GM12878 (cell line): ENCODE results near the gene ELL. TPM values are rescaled to one million over a fixed set of nuclear protein-coding genes. Genes with fewer than 3 reads are reported as not detected.

ENCODE experiments used
- ATAC-seq: fragments of 200-7000 bp; cut with Tn5 transposase; 3 replicates; pipeline ENCODE4 v1.9.1; 2020; ENCODE audit warnings: mild to moderate bottlenecking, moderate library complexity
- BruUV-seq: library from RNA; stranded (reverse); fragments of 400-500 nt; replicated peaks from 2 replicates; lab custom pipeline; 2021; lab: Mats Ljungman, UMichigan
- CTCF ChIA-PET: fragments of 300-600 bp; sonication (Branson Sonifier 250); formaldehyde crosslinking; extraction: SDS; loops from one replicate; lab custom pipeline; 2021; ENCODE audit warnings: inconsistent platforms; lab: Yijun Ruan, JAX
- POLR2A ChIA-PET: fragments of 350-600 bp; formaldehyde crosslinking; extraction: SDS; loops from one replicate; lab custom pipeline; 2021; ENCODE audit warnings: inconsistent platforms; lab: Charles Lee
- RAD21 ChIA-PET: fragments of 300-600 bp; sonication (Branson Sonifier 250); formaldehyde crosslinking; loops from one replicate; lab custom pipeline; 2023; ENCODE audit warnings: antibody characterized with exemption; ENCODE audit not compliant: unreplicated experiment; lab: Charles Lee
- SMC1A ChIA-PET: fragments of 300-600 bp; sonication (Branson Sonifier 250); formaldehyde crosslinking; loops from one replicate; lab custom pipeline; 2023; ENCODE audit not compliant: unreplicated experiment, uncharacterized antibody; lab: Charles Lee
- DNase-seq: peaks from one replicate; pipeline ENCODE4 v3.0.0-alpha.2; 2011; ENCODE audit warnings: low read depth, low spot score
- FAIRE-seq: peaks from 3 replicates; lab custom pipeline; 2011; peaks lifted over from hg19 to GRCh38; lab: Jason Lieb, UNC
- H2AFZ ChIP-seq: 2 replicates; pipeline ENCODE4 v1.6.0; 2011; ENCODE audit warnings: low read depth, low read length, control low read depth; ENCODE audit not compliant: control insufficient read depth
- H3K27ac ChIP-seq: 2 replicates; pipeline ENCODE4 v1.5.1; 2011; ENCODE audit warnings: control low read depth; ENCODE audit not compliant: control insufficient read depth, insufficient read depth
- H3K27me3 ChIP-seq, 2 experiments: replicated peaks in 1 of 2; 2 replicates each; pipeline versions ENCODE4 v1.6.0 to v1.6.1; 2011; ENCODE audit warnings: low read length in 1 of 2; ENCODE audit not compliant: control insufficient read depth in 2 of 2, insufficient read depth in 2 of 2
- H3K36me3 ChIP-seq, 2 experiments: 2 replicates each; pipeline ENCODE4 v1.5.1; 2011; ENCODE audit warnings: low read length in 1 of 2; ENCODE audit not compliant: control insufficient read depth in 2 of 2, insufficient read depth in 2 of 2
- H3K4me1 ChIP-seq: 2 replicates; pipeline ENCODE4 v1.6.1; 2011; ENCODE audit warnings: mild to moderate bottlenecking, low read length, moderate library complexity, mixed read lengths; ENCODE audit not compliant: control insufficient read depth, insufficient read depth
- H3K4me2 ChIP-seq: 2 replicates; pipeline ENCODE4 v1.6.0; 2011; ENCODE audit warnings: control low read depth; ENCODE audit not compliant: control insufficient read depth, insufficient read depth
- H3K4me3 ChIP-seq: fragments of 200-600 bp; sonication (generic); 2 replicates; pipeline ENCODE4 v1.5.1; 2016
- H3K79me2 ChIP-seq: 2 replicates; pipeline ENCODE4 v1.6.0; 2011; ENCODE audit warnings: low read length; ENCODE audit not compliant: control insufficient read depth, insufficient read depth
- H3K9ac ChIP-seq: 2 replicates; pipeline ENCODE4 v1.8.0; 2011; ENCODE audit warnings: low read length, control low read depth, mixed read lengths; ENCODE audit not compliant: control insufficient read depth, insufficient read depth
- H3K9me3 ChIP-seq: replicated peaks from 3 replicates; pipeline ENCODE4 v1.5.1; 2011; ENCODE audit warnings: mild to moderate bottlenecking, low read length; ENCODE audit not compliant: control insufficient read depth, insufficient read depth
- H4K20me1 ChIP-seq: 2 replicates; pipeline ENCODE4 v1.6.0; 2011; ENCODE audit not compliant: control insufficient read depth, insufficient read depth
- CEBPB ChIP-seq, 2 experiments: fragments of 150-350 bp in 1 of 2; IDR thresholded peaks; 2 replicates each; pipeline ENCODE4 v1.6.1; 2012 to 2014; ENCODE audit warnings: low read depth in 2 of 2, low read length in 2 of 2, borderline replicate concordance in 1 of 2, inconsistent platforms in 1 of 2
- CREB1 ChIP-seq: IDR thresholded peaks from 2 replicates; pipeline ENCODE4 v1.6.1; 2012; ENCODE audit warnings: low read depth, mild to moderate bottlenecking, inconsistent platforms
- GABPA ChIP-seq: IDR thresholded peaks from 2 replicates; pipeline ENCODE4 v1.6.1; 2014; ENCODE audit warnings: antibody characterized with exemption, low read depth, mild to moderate bottlenecking, inconsistent platforms
- JUND ChIP-seq: IDR thresholded peaks from 2 replicates; pipeline ENCODE4 v1.6.1; 2012; ENCODE audit warnings: low read depth, mild to moderate bottlenecking, low read length, improper control_type of control experiment, moderate library complexity
- NR2C1 ChIP-seq: fragments of 450-650 bp; IDR thresholded peaks from 2 replicates; pipeline ENCODE4 v1.6.1; 2017; ENCODE audit warnings: antibody characterized with exemption, mild to moderate bottlenecking, moderate library complexity
- SUPT20H ChIP-seq: IDR thresholded peaks from 2 replicates; pipeline ENCODE4 v1.6.1; 2011; ENCODE audit warnings: low read depth, mild to moderate bottlenecking, low read length, moderate library complexity, borderline replicate concordance; ENCODE audit not compliant: control insufficient read depth
- WGBS: methylation state at CpG from one replicate; pipeline ENCODE4 v1.1.6; 2016; ENCODE audit warnings: low lambda C conversion rate; ENCODE audit not compliant: insufficient replicate concordance, insufficient coverage; ENCODE audit errors: missing lambda C conversion rate; 5-methylcytosine and 5-hydroxymethylcytosine counted together
- in situ Hi-C: fragments of 300-500 bp; cut with MboI; formaldehyde crosslinking; loops from 9 replicates; pipeline ENCODE4 v1.14.3; 2018; ENCODE audit warnings: mixed read lengths
- intact Hi-C: fragments of 100-400 bp; cut with micrococcal nuclease; formaldehyde crosslinking; loops from one replicate; pipeline ENCODE4 v1.14.2; 2022; ENCODE audit not compliant: unreplicated experiment
- polyA plus RNA-seq, 11 experiments: library from polyadenylated mRNA; depleted of rRNA in 4 of 11; unstranded in 6 of 11; stranded (reverse) in 5 of 11; fragments of >200 nt; fragmentation: Nextera tagmentation in 4 of 11; fragmentation: Illumina TruSeq in 1 of 11; extraction: Ambion mirVana in 4 of 11; extraction: Trizol in 1 of 11; gene quantifications; 1 replicate in 1 of 11; 2 replicates in 10 of 11; pipeline versions ENCODE4 v1.2.1 to v1.2.3, GENCODE V29; 2011 to 2016; ENCODE audit warnings: inconsistent platforms in 2 of 11, missing spikeins in 2 of 11, low read depth in 1 of 11
- total RNA-seq, 4 experiments: library from RNA; depleted of rRNA in 3 of 4; stranded (reverse); fragments of >200 nt in 3 of 4; fragmentation: Illumina TruSeq in 1 of 4; extraction: Trizol in 1 of 4; gene quantifications; 2 replicates each; pipeline versions ENCODE4 v1.2.1 to v1.2.3, GENCODE V29; 2013 to 2021
- TF ChIP-seq, protein P1 (sequence below): fragments of 450-650 bp; IDR thresholded peaks from 2 replicates; pipeline ENCODE4 v1.6.1; 2018; ENCODE audit warnings: borderline replicate concordance, mild to moderate bottlenecking; ENCODE audit not compliant: partially characterized antibody

ELL gene
- total and polyA plus RNA-seq, 10 of the 15 experiments (the other 5 are each of a cell fraction or from before 2014, with no cell fraction given): 0.91 to 25.0 (median 9.1) TPM

DNA sequence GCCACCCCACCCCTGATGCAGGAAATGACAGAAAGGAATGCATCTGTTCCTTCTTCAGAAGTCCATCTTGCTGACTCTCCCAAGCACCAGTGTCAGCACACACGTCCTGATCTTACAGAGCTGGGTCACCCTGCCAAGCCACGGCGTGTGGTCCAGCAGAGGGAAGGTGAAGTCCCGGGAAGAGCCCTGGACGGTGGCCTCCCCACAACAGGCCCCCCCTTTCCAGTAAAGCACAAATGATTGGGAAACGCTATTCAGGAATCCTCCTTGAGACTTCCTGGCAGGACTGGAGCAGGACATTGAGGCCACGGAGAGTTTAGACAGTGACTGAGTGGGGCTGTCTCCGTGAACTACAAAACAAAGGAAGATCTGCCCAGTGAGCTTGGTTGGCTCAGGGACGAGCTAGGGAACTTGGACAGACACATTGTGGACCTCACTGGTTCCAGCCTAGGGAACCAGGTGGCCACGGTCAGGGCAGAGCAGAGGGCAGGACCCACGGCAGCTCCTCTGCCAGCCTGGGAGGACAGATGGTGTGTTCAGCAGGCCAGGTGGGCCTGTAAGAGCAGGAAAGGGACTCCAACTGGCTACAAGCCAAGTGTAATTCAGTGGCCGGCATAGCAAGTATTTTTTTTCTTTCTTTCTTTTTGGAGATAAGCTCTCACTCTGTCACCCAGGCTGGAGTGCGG is 41.7 kb downstream of the ELL start:
- Histone ChIP-seq H3K4me3 (no peak overlapping the region), H3K27me3 (no peaks in the 10 kb centered on the region), H3K9me3 (no peaks in the 10 kb centered on the region), H3K9ac (no peak overlapping the region), H3K36me3 (peaks cover 0 to 6% of the 10 kb centered on the region in 2 experiments; a peak in 2 of 4 replicates), H4K20me1 (peaks cover 2% of the 10 kb centered on the region), H3K4me1 (peaks cover 29% of the 10 kb centered on the region), H3K27ac (peak overlapping the region; percentile 11; the same call in 1 of the 2 replicates), H2AFZ (no peak overlapping the region), H3K4me2 (peak overlapping the region; percentile 30; the same call in 1 of the 2 replicates), H3K79me2 (peaks cover 55% of the 10 kb centered on the region)
- 91% methylated on average over 13 of the region's 13 CpGs for WGBS
- TF ChIP-seq SUPT20H: no peak
- no peak for TF ChIP-seq NR2C1
- no peak for TF ChIP-seq JUND
- TF ChIP-seq, protein P1, sequence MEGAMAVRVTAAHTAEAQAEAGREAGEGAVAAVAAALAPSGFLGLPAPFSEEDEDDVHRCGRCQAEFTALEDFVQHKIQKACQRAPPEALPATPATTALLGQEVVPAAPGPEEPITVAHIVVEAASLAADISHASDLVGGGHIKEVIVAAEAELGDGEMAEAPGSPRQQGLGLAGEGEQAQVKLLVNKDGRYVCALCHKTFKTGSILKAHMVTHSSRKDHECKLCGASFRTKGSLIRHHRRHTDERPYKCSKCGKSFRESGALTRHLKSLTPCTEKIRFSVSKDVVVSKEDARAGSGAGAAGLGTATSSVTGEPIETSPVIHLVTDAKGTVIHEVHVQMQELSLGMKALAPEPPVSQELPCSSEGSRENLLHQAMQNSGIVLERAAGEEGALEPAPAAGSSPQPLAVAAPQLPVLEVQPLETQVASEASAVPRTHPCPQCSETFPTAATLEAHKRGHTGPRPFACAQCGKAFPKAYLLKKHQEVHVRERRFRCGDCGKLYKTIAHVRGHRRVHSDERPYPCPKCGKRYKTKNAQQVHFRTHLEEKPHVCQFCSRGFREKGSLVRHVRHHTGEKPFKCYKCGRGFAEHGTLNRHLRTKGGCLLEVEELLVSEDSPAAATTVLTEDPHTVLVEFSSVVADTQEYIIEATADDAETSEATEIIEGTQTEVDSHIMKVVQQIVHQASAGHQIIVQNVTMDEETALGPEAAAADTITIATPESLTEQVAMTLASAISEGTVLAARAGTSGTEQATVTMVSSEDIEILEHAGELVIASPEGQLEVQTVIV: no peak
- no peak for TF ChIP-seq GABPA
- TF ChIP-seq CREB1: no peak
- no peak for TF ChIP-seq CEBPB (IDR thresholded peaks at IDR 0.05; ENCODE audit: borderline replicate concordance in 1 of 2, low read depth in 2 of 2, low read length in 2 of 2)
- BruUV-seq: no TSS peak
- FAIRE-seq: peak; percentile 38
- no peak for DNase-seq
- CTCF ChIA-PET: interaction anchor here (0.8 to 1.6 kb wide), 2 partner anchors 9 to 10 kb away, joined by 3 to 5 read pairs; no protein-coding TSS in a partner anchor
- POLR2A ChIA-PET: interaction anchor here (0.6 kb wide), 1 partner anchor 43 kb away, joined by 3 read pairs; no protein-coding TSS in a partner anchor
- no peak for ATAC-seq
- RAD21 ChIA-PET: no interaction called here
- in situ Hi-C loops: no loop called here
- intact Hi-C loops: no loop called here
- SMC1A ChIA-PET: no interaction called here
